Measurements from ENCODE around the gene LCTL. TPM values are rescaled to one million over a fixed set of nuclear protein-coding genes. Genes with fewer than 3 reads are reported as not detected.

Gene LCTL
- total and polyA plus RNA-seq, 2 of the 8 experiments (the other 6 are each of a cell fraction or from before 2014, with no cell fraction given), result 5.5 to 6.2 TPM

DNA sequence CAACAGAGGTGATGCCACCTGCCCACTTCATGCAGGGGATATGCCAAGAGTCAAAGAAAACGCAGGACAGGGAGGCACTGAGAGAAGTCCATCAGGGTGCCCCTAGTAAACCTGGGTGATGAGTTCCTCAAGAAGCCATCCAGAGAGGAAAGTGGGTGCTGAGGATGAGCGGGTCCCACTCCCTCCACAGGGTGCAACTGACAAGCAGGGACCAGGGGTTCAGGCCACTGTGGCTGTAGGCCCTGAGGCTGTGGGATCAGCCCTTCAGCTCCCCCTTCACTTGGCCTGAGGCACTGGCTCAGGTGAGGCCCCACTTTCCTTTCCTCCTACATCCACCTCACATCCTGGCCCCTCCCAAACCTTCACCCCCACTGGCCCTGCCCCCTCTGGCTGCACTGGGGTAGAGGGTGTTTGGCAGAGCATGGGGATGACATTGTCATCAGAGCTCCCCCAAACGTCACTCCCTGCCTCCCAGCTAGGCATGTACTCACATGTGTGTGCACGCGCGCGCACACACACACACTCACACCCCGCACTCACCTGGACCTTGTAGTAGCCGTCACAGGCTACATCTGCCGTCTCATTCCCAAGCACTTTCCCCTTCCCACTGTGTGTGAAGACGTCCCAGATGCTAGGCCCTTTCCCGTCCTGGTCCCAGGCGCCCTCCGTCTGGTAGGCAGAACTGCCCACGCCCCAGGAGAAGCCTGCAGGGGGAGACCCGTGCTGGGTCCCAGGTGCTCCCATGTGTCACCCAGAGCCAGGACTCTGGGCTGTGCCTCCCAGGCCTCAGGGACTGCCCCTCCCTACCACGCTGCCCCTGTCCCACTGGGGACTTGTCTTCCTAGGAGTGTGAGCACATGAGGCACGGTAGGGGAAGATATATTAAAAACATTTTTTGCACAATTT is 1.4 kb downstream of the LCTL start:
- Histone ChIP-seq H4K5ac (ENCODE audit: insufficient read length, low read depth, low read length) (no peak overlapping the region), H4K8ac (ENCODE audit: extremely low read depth, insufficient read depth, low read length) (peak overlapping the region; percentile 38; the same call in 1 of the 2 replicates), H3K4me2 (ENCODE audit: insufficient read depth in 1 of 2, low read depth in 2 of 2, low read length in 2 of 2) (peak overlapping the region in 1 of 2 experiments; percentile 62; a peak in 2 of 4 replicates), H3K79me1 (ENCODE audit: low read depth, low read length) (no peaks in the 10 kb centered on the region), H3K27me3 (replicated peaks in 1 of 4; ENCODE audit: control insufficient read depth in 3 of 4, extremely low read depth in 1 of 4, insufficient read depth in 3 of 4, low read length in 3 of 4) (no peaks in the 10 kb centered on the region), H4K20me1 (replicated peaks in 1 of 2; ENCODE audit: control insufficient read depth in 1 of 2, insufficient read depth in 2 of 2, low read length in 2 of 2) (peaks cover 0 to 3% of the 10 kb centered on the region in 2 experiments), H2AFZ (ENCODE audit: low read length) (no peak overlapping the region), H2BK120ac (replicated peaks; ENCODE audit: low read depth, low read length) (no peak overlapping the region), H2AK5ac (ENCODE audit: low read depth, low read length) (peak overlapping the region; percentile 67), H3K9ac (replicated peaks in 1 of 4; ENCODE audit: extremely low read depth in 1 of 4, low read depth in 3 of 4, low read length in 3 of 4) (no peak overlapping the region), H3K9me3 (ENCODE audit: insufficient read depth in 2 of 2, low read depth in 1 of 2, low read length in 1 of 2) (no peaks in the 10 kb centered on the region), H3K4me3 (ENCODE audit: extremely low read depth in 1 of 4, insufficient read depth in 2 of 4, low read depth in 3 of 4, low read length in 4 of 4) (no peak overlapping the region), H3K27ac (ENCODE audit: low read depth, low read length) (no peak overlapping the region), H3K4me1 (replicated peaks in 1 of 4; ENCODE audit: control insufficient read depth in 3 of 4, insufficient read depth in 4 of 4, low read length in 3 of 4) (peaks cover 4 to 22% (median 17%) of the 10 kb centered on the region in 4 experiments), H3K79me2 (ENCODE audit: control insufficient read depth in 1 of 2, insufficient read depth in 2 of 2, low read length in 2 of 2) (no peaks in the 10 kb centered on the region), H2BK5ac (ENCODE audit: low read depth, low read length) (peak overlapping the region; percentile 46), H3K56ac (replicated peaks; ENCODE audit: insufficient read length, low read depth, low read length) (no peak overlapping the region), H3K14ac (ENCODE audit: insufficient read length) (no peak overlapping the region), H2BK12ac (ENCODE audit: low read depth, low read length) (0 out of 2 replicates have a peak overlapping the region, but pooled peaks have one; percentile 60), H3K4ac (replicated peaks; ENCODE audit: insufficient read length, low read depth, low read length) (peak overlapping the region; percentile 89), H3K23me2 (ENCODE audit: low read depth, low read length) (0 out of 2 replicates have a peak, but pooled peaks cover 2% of the 10 kb centered on the region), H4K91ac (replicated peaks; ENCODE audit: insufficient read length, low read length) (peak overlapping the region; percentile 46), H2BK20ac (ENCODE audit: low read length) (no peak overlapping the region), H3K36me3 (ENCODE audit: control insufficient read depth in 2 of 4, insufficient read depth in 4 of 4, low read length in 3 of 4) (no peaks in the 10 kb centered on the region), H2BK15ac (ENCODE audit: low read length) (peak overlapping the region; percentile 82), H3K18ac (ENCODE audit: extremely low read depth, low read length) (peak overlapping the region; percentile 66; the same call in 1 of the 2 replicates), H3K23ac (ENCODE audit: insufficient read length) (no peak overlapping the region)
- ChIA-PET POLR2A (ENCODE audit: partially characterized antibody) (interaction anchor here (2.4 to 5.5 kb wide), 3 partner anchors 22 to 66 kb away, joined by 7 to 38 read pairs (median 34); partner anchors contain the start of genes RPL4, SNAPC5 and ZWILCH), CTCF (ENCODE audit: partially characterized antibody) (interaction anchor here (0.6 to 3.2 kb wide), 8 partner anchors 10 to 288 kb away, joined by 3 to 17 read pairs (median 4); partner anchors contain the start of gene SMAD6)
- no peak for FAIRE-seq
- WGBS, 2 experiments (ENCODE audit: extremely low coverage in 1 of 2, insufficient coverage in 1 of 2, insufficient read length in 1 of 2, insufficient replicate concordance in 2 of 2, low coverage in 1 of 2, low lambda C conversion rate in 2 of 2, missing lambda C conversion rate in 1 of 2), result 76% methylated on average over 18 of the region's 18 CpGs; no CpG with 5 or more reads in 1 of the 2 experiments
- DNase-seq (ENCODE audit: low read depth in 1 of 2, low spot score in 2 of 2), result no peak
- TF ChIP-seq ASH2L (IDR thresholded peaks at IDR 0.05; ENCODE audit: low read length), result no peak
- TF ChIP-seq SP4 (IDR thresholded peaks at IDR 0.05; ENCODE audit: low read length), result no peak
- peak in 1 of 2 experiments; percentile 20; a peak in 1 of 4 replicates for TF ChIP-seq RAD21 (IDR thresholded peaks at IDR 0.05 in 1 of 2, conservative IDR thresholded peaks at IDR 0.05 in 1 of 2; ENCODE audit: low read depth in 2 of 2, low read length in 2 of 2)

Data from H1 (cell line).